HL-60 (cell line): ENCODE data around the gene ADCY1.

Experiments
- DNase-seq, 2 experiments: peaks; one replicate each; pipeline ENCODE4 v3.0.0-alpha.2; 2010 to 2020; ENCODE audit warnings: low read depth in 1 of 2, low spot score in 1 of 2
- H3K27ac ChIP-seq: fragments of 250-450 bp; sonication (Bioruptor Pico); replicated peaks from 2 replicates; pipeline ENCODE4 v1.5.1; 2020; ENCODE audit warnings: mild to moderate bottlenecking, moderate library complexity
- H3K27me3 ChIP-seq: fragments of 250-450 bp; sonication (Bioruptor Pico); 2 replicates; pipeline ENCODE4 v1.5.1; 2021; ENCODE audit warnings: mild to moderate bottlenecking, moderate library complexity; ENCODE audit not compliant: insufficient read depth, poor library complexity, severe bottlenecking
- H3K4me3 ChIP-seq: replicated peaks from 2 replicates; pipeline ENCODE4 v1.5.1; 2011; ENCODE audit warnings: mild to moderate bottlenecking, control low read depth, low read length; ENCODE audit not compliant: insufficient read depth
- GABPA ChIP-seq: IDR thresholded peaks from 2 replicates; pipeline ENCODE4 v1.6.1; 2012; ENCODE audit warnings: low read depth
- POLR2AphosphoS5 ChIP-seq: IDR thresholded peaks from 2 replicates; pipeline ENCODE4 v1.6.1; 2012; ENCODE audit warnings: low read depth
- REST ChIP-seq: IDR thresholded peaks from 2 replicates; pipeline ENCODE4 v1.6.1; 2012; ENCODE audit warnings: low read depth; ENCODE audit not compliant: insufficient replicate concordance
- SPI1 ChIP-seq: IDR thresholded peaks from 2 replicates; pipeline ENCODE4 v1.6.1; 2012; ENCODE audit warnings: low read depth, mild to moderate bottlenecking, borderline replicate concordance
- TF ChIP-seq, protein P1 (sequence below): IDR thresholded peaks from one replicate; pipeline ENCODE4 v1.5.1; 2011; ENCODE audit warnings: low read length, control low read depth, inconsistent platforms; ENCODE audit not compliant: insufficient read depth

The ADCY1 gene

GRCh38 chr7:45566961-45567360 is 7.2 kb upstream of the ADCY1 start:
- Histone ChIP-seq H3K27me3 (peaks cover 2% of the 10 kb centered on the region), H3K27ac (no peak overlapping the region), H3K4me3 (no peak overlapping the region)
- DNase-seq: no peak
- TF ChIP-seq, protein P1, sequence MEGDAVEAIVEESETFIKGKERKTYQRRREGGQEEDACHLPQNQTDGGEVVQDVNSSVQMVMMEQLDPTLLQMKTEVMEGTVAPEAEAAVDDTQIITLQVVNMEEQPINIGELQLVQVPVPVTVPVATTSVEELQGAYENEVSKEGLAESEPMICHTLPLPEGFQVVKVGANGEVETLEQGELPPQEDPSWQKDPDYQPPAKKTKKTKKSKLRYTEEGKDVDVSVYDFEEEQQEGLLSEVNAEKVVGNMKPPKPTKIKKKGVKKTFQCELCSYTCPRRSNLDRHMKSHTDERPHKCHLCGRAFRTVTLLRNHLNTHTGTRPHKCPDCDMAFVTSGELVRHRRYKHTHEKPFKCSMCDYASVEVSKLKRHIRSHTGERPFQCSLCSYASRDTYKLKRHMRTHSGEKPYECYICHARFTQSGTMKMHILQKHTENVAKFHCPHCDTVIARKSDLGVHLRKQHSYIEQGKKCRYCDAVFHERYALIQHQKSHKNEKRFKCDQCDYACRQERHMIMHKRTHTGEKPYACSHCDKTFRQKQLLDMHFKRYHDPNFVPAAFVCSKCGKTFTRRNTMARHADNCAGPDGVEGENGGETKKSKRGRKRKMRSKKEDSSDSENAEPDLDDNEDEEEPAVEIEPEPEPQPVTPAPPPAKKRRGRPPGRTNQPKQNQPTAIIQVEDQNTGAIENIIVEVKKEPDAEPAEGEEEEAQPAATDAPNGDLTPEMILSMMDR: no peak
- no peak for TF ChIP-seq REST
- TF ChIP-seq SPI1: no peak
- TF ChIP-seq POLR2AphosphoS5: no peak
- TF ChIP-seq GABPA: no peak

DNA sequence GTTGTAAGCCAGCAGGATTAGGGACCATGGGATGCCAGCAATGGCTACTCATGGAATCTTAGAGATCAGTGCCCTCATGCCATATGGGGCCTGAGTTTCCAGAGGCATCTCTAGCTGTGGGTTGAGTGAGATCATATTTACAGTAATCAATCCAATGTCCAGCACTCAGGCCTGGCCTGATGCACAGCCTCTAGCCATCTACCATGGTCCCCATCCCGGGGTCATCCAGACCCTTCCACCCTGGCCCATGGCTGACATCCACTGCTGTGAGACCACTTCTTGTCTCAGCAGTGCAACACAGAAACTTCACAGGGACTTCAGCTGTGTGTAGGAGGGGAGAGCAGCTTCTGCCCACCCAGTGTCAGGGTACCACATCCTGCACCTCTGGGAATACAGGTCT is 6.5 kb upstream of the ADCY1 start:
- Histone ChIP-seq H3K4me3 (no peak overlapping the region), H3K27me3 (peaks cover 9% of the 10 kb centered on the region), H3K27ac (no peak overlapping the region)
- DNase-seq: no peak
- TF ChIP-seq, protein P1: no peak
- TF ChIP-seq GABPA: no peak
- TF ChIP-seq POLR2AphosphoS5: no peak
- no peak for TF ChIP-seq SPI1
- no peak for TF ChIP-seq REST

GRCh38 chr7:45568536-45569289 is 5.5 kb upstream of the ADCY1 start:
- peaks cover 19% of the 10 kb centered on the region for H3K27me3 ChIP-seq
- DNase-seq: no peak

More at GRCh38 chr7:45568536-45569289, 5.5 kb upstream of the ADCY1 start:
- no peak overlapping the region for H3K27ac ChIP-seq
- no peak for TF ChIP-seq POLR2AphosphoS5
- TF ChIP-seq GABPA: no peak
- no peak for TF ChIP-seq REST
- TF ChIP-seq SPI1: no peak
- TF ChIP-seq, protein P1: no peak
- no peak overlapping the region for H3K4me3 ChIP-seq
